HG03432 (cell line): ENCODE data around the gene ANKRD12.
"Not testable (repeated sequence)": the region's sequence is repeated elsewhere in the genome, so short reads cannot be mapped to it uniquely, and the experiment has no call there.

Experiments
- ATAC-seq: cut with Tn5 transposase; IDR thresholded peaks from one replicate; pipeline ENCODE4 v1.9.1; 2021; ENCODE audit warnings: mild to moderate bottlenecking, moderate library complexity; ENCODE audit not compliant: unreplicated experiment

Gene ANKRD12

GRCh38 chr18:9136315-9137155, at the start of gene ANKRD12:
TSS of gene ANKRD12 (plus strand) at chr18:9136781. CDS start at chr18:9182433, 45,652 bp downstream.
- peak; percentile 71 for ATAC-seq

GRCh38 chr18:9087144-9087543, 49.4 kb upstream of the ANKRD12 start:
- no peak for ATAC-seq

GRCh38 chr18:9088252-9088651, 48.3 kb upstream of the ANKRD12 start:
- ATAC-seq: no peak

- ATAC-seq: not testable (repeated sequence)
Observed at GRCh38 chr18:9088727-9089126, 47.9 kb upstream of the ANKRD12 start.

GRCh38 chr18:9090578-9090977, 46.0 kb upstream of the ANKRD12 start:
- no peak for ATAC-seq

GRCh38 chr18:9091066-9091476, 45.5 kb upstream of the ANKRD12 start:
- ATAC-seq: no peak

- no peak for ATAC-seq
Observed at GRCh38 chr18:9092665-9093064, 43.9 kb upstream of the ANKRD12 start.

- not testable (repeated sequence) for ATAC-seq
Observed at GRCh38 chr18:9093109-9093508, 43.5 kb upstream of the ANKRD12 start.

GRCh38 chr18:9094307-9095226, 42.0 kb upstream of the ANKRD12 start:
- no peak for ATAC-seq

- peak; percentile 92 for ATAC-seq
Observed at GRCh38 chr18:9095297-9096006, 41.1 kb upstream of the ANKRD12 start.

GRCh38 chr18:9096007-9096371, 40.6 kb upstream of the ANKRD12 start:
- peak; percentile 23 for ATAC-seq

GRCh38 chr18:9096685-9097084, 39.9 kb upstream of the ANKRD12 start:
- no peak for ATAC-seq

GRCh38 chr18:9097349-9097748, 39.2 kb upstream of the ANKRD12 start:
- ATAC-seq: no peak

GRCh38 chr18:9100796-9101195, 35.8 kb upstream of the ANKRD12 start:
- ATAC-seq: no peak

- ATAC-seq: peak; percentile 16
Observed at GRCh38 chr18:9101730-9102507, 34.7 kb upstream of the ANKRD12 start.

GRCh38 chr18:9102508-9103375, 33.8 kb upstream of the ANKRD12 start, which contains the start of gene NDUFV2:
TSS of gene NDUFV2 (plus strand) at chr18:9102699. CDS start at chr18:9102744, 45 bp downstream.
- ATAC-seq: peak; percentile 94

GRCh38 chr18:9103376-9103873, 33.2 kb upstream of the ANKRD12 start:
- no peak for ATAC-seq

GRCh38 chr18:9104244-9104901, 32.2 kb upstream of the ANKRD12 start:
- ATAC-seq: no peak
